Upper lobe of right lung (tissue), 1 donor: Measurements from ENCODE around the gene ZNF524. TPM values are rescaled to one million over a fixed set of nuclear protein-coding genes. Genes with fewer than 3 reads are reported as not detected.

Experiments
- ATAC-seq: fragments of 200-7000 bp; cut with Tn5 transposase; one replicate; pipeline ENCODE4 v1.9.1; 2020; ENCODE audit warnings: mild to moderate bottlenecking, moderate library complexity
- DNase-seq: peaks from one replicate; pipeline ENCODE4 v3.0.0-alpha.2; 2020
- H3K27ac ChIP-seq: fragments of 200-600 bp; one replicate; pipeline ENCODE4 v1.8.0; 2022
- H3K27me3 ChIP-seq: fragments of 200-600 bp; one replicate; pipeline ENCODE4 v1.8.0; 2022; ENCODE audit warnings: mild to moderate bottlenecking
- H3K36me3 ChIP-seq: fragments of 200-600 bp; one replicate; pipeline ENCODE4 v1.8.0; 2022
- H3K4me1 ChIP-seq: fragments of 200-600 bp; one replicate; pipeline ENCODE4 v1.8.0; 2022
- H3K4me3 ChIP-seq: fragments of 200-600 bp; one replicate; pipeline ENCODE4 v1.8.0; 2022; ENCODE audit warnings: mild to moderate bottlenecking
- H3K9me3 ChIP-seq: fragments of 200-600 bp; one replicate; pipeline ENCODE4 v1.8.0; 2022
- CTCF ChIP-seq: fragments of 200-600 bp; IDR thresholded peaks from one replicate; pipeline ENCODE4 v1.8.0; 2022; ENCODE audit warnings: antibody characterized with exemption
- intact Hi-C: fragments of 100-400 bp; cut with DNase I; formaldehyde crosslinking; loops from one replicate; pipeline ENCODE4 v1.11.0; 2022
- total RNA-seq: library from RNA; stranded (reverse); fragmentation: NEBNext Ultra II Directional; extraction: Animal tissue kit (Norgen Biotek cat#: 25700); gene quantifications from one replicate; pipeline ENCODE4 v1.2.1, GENCODE V29; 2021
- donor health status: DM: no; HTN: yes; CAD: no; lungs with severe emphysema.

Gene ZNF524
- total RNA-seq, 1 donor from 2014 or later, result 28.6 TPM

GRCh38 chr19:55650126-55650557 is 50.1 kb downstream of the ZNF524 start:
- ATAC-seq (no peak), DNase-seq (no peak)
- H3K4me1 ChIP-seq, result peaks cover 20% of the 10 kb centered on the region
- intact Hi-C loops, result no loop called here
- H3K36me3 ChIP-seq, result peaks cover 7% of the 10 kb centered on the region
- H3K9me3 ChIP-seq, result no peaks in the 10 kb centered on the region
- no peak for TF ChIP-seq CTCF
- H3K4me3 ChIP-seq, result no peak overlapping the region
- no peak overlapping the region for H3K27ac ChIP-seq
- no peaks in the 10 kb centered on the region for H3K27me3 ChIP-seq

GRCh38 chr19:55650602-55651230 is 50.6 kb downstream of the ZNF524 start:
- ATAC-seq (no peak), DNase-seq (no peak)
- Histone ChIP-seq H3K27me3 (no peaks in the 10 kb centered on the region), H3K36me3 (peaks cover under 1% of the 10 kb centered on the region), H3K4me1 (peaks cover 21% of the 10 kb centered on the region), H3K4me3 (no peak overlapping the region), H3K9me3 (no peaks in the 10 kb centered on the region), H3K27ac (no peak overlapping the region)
- intact Hi-C loops, result no loop called here
- no peak for TF ChIP-seq CTCF

GRCh38 chr19:55651236-55651635 is 51.1 kb downstream of the ZNF524 start:
- peaks cover 26% of the 10 kb centered on the region for H3K4me1 ChIP-seq

GRCh38 chr19:55652311-55653128 is 52.4 kb downstream of the ZNF524 start:
- TF ChIP-seq CTCF, result no peak
- H3K27me3 ChIP-seq, result no peaks in the 10 kb centered on the region
- H3K27ac ChIP-seq, result no peak overlapping the region
- DNase-seq, result no peak
- H3K9me3 ChIP-seq, result no peaks in the 10 kb centered on the region
- no peak overlapping the region for H3K4me3 ChIP-seq
- no peak for ATAC-seq
- no peaks in the 10 kb centered on the region for H3K36me3 ChIP-seq
- intact Hi-C loops, result no loop called here
- peaks cover 33% of the 10 kb centered on the region for H3K4me1 ChIP-seq

More at GRCh38 chr19:55651236-55651635, 51.1 kb downstream of the ZNF524 start:
- ATAC-seq, result no peak
- DNase-seq, result no peak
- Histone ChIP-seq H3K27me3 (no peaks in the 10 kb centered on the region), H3K36me3 (no peaks in the 10 kb centered on the region), H3K4me3 (no peak overlapping the region), H3K27ac (no peak overlapping the region), H3K9me3 (no peaks in the 10 kb centered on the region)
- intact Hi-C loops, result no loop called here
- TF ChIP-seq CTCF, result no peak

Other genes starting within 250 kb of the ZNF524 start
- not detected for gene COX6B2, start 245.6 kb upstream of the ZNF524 start, total RNA-seq
- gene GARIN5B, start 237.0 kb upstream of the ZNF524 start, total RNA-seq, result not detected
- 0.84 TPM for gene IL11, start 229.8 kb upstream of the ZNF524 start, total RNA-seq
- not detected for gene TMEM190, start 223.5 kb upstream of the ZNF524 start, total RNA-seq
- gene TMEM238, start 216.0 kb upstream of the ZNF524 start, total RNA-seq, result 19.8 TPM
- gene RPL28, start 214.4 kb upstream of the ZNF524 start, total RNA-seq, result 1,343 TPM
- 19.5 TPM for gene UBE2S, start 192.5 kb upstream of the ZNF524 start, total RNA-seq
- gene SHISA7, start 157.0 kb upstream of the ZNF524 start, total RNA-seq, result not detected
- 25.3 TPM for gene ISOC2, start 138.6 kb upstream of the ZNF524 start, total RNA-seq
- gene C19orf85, start 135.5 kb upstream of the ZNF524 start, total RNA-seq, result not detected
- 10.2 TPM for gene ZNF628, start 123.7 kb upstream of the ZNF524 start, total RNA-seq
- gene NAT14, start 115.1 kb upstream of the ZNF524 start, total RNA-seq, result 14.7 TPM
- 6.0 TPM for gene SSC5D, start 111.9 kb upstream of the ZNF524 start, total RNA-seq
- gene SBK2, start 63.2 kb upstream of the ZNF524 start, total RNA-seq, result not detected
- 1.8 TPM for gene SBK3, start 54.7 kb upstream of the ZNF524 start, total RNA-seq
- gene ZNF579, start 19.4 kb upstream of the ZNF524 start, total RNA-seq, result 15.7 TPM
- 14.9 TPM for gene FIZ1, start 771 bp upstream of the ZNF524 start, total RNA-seq
- 18.4 TPM for gene ZNF865, start 5.4 kb downstream of the ZNF524 start, total RNA-seq
- 9.7 TPM for gene ZNF784, start 24.3 kb downstream of the ZNF524 start, total RNA-seq
- 30.7 TPM for gene ZNF580, start 40.7 kb downstream of the ZNF524 start, total RNA-seq
- 16.4 TPM for gene ZNF581, start 43.4 kb downstream of the ZNF524 start, total RNA-seq
- 11.1 TPM for gene CCDC106, start 47.9 kb downstream of the ZNF524 start, total RNA-seq
- 142 TPM for gene U2AF2, start 54.7 kb downstream of the ZNF524 start, total RNA-seq
- gene EPN1, start 74.9 kb downstream of the ZNF524 start, total RNA-seq, result 117 TPM
- not detected for gene NLRP9, start 138.1 kb downstream of the ZNF524 start, total RNA-seq
- gene RFPL4A, start 158.8 kb downstream of the ZNF524 start, total RNA-seq, result not detected
- gene RFPL4AL1, start 168.8 kb downstream of the ZNF524 start, total RNA-seq, result not detected
- gene NLRP11, start 231.7 kb downstream of the ZNF524 start, total RNA-seq, result not detected
- not detected for gene NLRP4, start 236.3 kb downstream of the ZNF524 start, total RNA-seq